ENCODE data around the gene STOM. TPM values are rescaled to one million over a fixed set of nuclear protein-coding genes. Genes with fewer than 3 reads are reported as not detected.

The STOM gene
- total RNA-seq, 4 donors from 2014 or later, result 60.0 to 89.5 (median 76.3) TPM

DNA sequence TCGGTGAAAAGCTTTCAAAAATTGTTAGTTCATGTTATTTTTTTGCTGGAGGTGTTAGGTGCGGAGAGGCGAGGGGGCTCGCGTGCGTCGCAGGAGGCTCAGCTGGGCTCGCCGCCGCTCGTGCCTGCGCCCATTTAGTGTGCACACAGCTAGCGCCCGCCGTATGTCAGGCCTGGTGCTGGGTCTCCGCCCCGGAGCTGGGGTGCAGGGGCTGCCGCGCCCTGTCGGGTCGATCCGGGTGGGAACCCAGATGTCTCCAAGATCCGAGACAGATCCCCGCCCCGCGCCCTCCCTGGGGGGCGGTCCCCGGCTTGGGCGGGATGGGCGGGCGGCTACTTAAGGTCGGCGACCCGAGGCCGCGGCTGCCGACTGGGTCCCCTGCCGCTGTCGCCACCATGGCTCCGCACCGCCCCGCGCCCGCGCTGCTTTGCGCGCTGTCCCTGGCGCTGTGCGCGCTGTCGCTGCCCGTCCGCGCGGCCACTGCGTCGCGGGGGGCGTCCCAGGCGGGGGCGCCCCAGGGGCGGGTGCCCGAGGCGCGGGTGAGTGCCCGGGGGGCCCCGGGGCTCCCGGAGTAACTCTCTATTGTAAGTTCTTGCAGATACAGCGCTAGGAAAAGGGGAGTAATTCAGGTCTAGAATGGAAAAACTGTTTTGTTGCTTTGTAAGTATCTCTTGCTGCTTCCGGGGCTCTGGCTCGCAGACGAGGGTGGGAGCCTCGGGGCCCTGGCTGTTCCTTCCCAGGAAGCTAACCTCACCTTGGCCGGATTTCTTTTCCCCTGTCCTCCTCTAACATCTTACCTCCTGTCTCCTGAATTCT is 70.4 kb downstream of the STOM start:
- H3K4me3 ChIP-seq, result peak overlapping the region; percentile 56 to 58 (median 56)
- ATAC-seq (peak; percentile 4 to 16), DNase-seq (peak; percentile 60 to 75)
- H3K9me3 ChIP-seq, result no peaks in the 10 kb centered on the region
- H3K27me3 ChIP-seq, result no peaks in the 10 kb centered on the region
- intact Hi-C loops (cut with DNase I; ENCODE audit: low total_unique reads), result loop anchor here (2.0 to 5.0 kb wide), 2 partner anchors 15 to 87 kb away; no protein-coding TSS in a partner anchor
- peaks cover 54 to 58% of the 10 kb centered on the region in 2 donors for H3K4me1 ChIP-seq
- TF ChIP-seq, protein P1, sequence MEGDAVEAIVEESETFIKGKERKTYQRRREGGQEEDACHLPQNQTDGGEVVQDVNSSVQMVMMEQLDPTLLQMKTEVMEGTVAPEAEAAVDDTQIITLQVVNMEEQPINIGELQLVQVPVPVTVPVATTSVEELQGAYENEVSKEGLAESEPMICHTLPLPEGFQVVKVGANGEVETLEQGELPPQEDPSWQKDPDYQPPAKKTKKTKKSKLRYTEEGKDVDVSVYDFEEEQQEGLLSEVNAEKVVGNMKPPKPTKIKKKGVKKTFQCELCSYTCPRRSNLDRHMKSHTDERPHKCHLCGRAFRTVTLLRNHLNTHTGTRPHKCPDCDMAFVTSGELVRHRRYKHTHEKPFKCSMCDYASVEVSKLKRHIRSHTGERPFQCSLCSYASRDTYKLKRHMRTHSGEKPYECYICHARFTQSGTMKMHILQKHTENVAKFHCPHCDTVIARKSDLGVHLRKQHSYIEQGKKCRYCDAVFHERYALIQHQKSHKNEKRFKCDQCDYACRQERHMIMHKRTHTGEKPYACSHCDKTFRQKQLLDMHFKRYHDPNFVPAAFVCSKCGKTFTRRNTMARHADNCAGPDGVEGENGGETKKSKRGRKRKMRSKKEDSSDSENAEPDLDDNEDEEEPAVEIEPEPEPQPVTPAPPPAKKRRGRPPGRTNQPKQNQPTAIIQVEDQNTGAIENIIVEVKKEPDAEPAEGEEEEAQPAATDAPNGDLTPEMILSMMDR (IDR thresholded peaks at IDR 0.05 in 4 of 5, conservative IDR thresholded peaks at IDR 0.05 in 1 of 5), result peak in 1 of 5 experiments; percentile 8
- peak; percentile 51 to 82 for TF ChIP-seq POLR2A (IDR thresholded peaks at IDR 0.05)
- H3K27ac ChIP-seq, result peak overlapping the region; percentile 89 to 95 (median 91)
- in situ Hi-C loops (cut with MboI; ENCODE audit: low sequenced_read_pairs in 4 of 4), result loop anchor here in 1 of 4 donors (25.0 kb wide), 1 partner anchor 87 kb away; the partner anchor contains the start of gene RAB14
- H3K36me3 ChIP-seq, result peaks cover 0 to 27% of the 10 kb centered on the region in 2 donors

DNA sequence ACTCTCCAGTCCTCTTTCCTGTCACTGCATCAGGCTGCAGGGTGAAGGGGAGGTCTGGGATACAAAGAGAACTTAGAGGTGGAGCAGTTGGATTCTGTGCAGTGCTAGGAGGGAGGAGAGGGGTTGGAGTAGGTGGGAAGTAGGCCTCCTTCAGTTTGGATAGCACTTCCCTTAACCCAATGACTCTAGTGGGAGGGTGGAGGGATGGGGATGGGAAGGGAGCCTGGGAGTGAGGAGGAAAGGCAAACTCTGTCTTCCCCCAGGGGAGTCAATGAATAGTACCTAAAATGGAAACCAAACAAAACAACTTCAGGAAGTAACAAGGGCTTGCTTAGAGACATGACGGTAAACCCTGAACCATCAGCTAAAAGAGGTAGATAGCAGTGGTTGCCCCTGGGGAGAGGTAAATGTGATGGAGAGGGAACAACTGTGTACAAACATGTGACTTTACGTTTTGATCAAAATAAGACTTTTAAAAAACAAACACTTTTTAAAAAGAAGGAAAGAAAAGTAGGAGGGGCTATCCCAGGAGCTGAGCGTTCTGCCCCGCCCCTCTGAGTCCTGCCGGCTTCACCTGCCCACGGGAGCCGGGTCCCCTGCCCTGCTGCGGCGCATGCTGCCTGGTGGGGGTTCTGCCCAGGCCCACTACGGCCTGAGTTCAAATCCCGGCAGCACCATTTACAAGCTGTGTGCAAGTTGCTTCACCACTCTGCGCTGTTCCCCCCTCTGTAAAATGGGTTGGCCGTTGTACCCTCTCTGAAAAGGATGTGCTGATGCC is 71.2 kb downstream of the STOM start:
- TF ChIP-seq, protein P1 (IDR thresholded peaks at IDR 0.05 in 4 of 5, conservative IDR thresholded peaks at IDR 0.05 in 1 of 5), result no peak
- TF ChIP-seq POLR2A (IDR thresholded peaks at IDR 0.05), result no peak
- no peaks in the 10 kb centered on the region for H3K27me3 ChIP-seq
- no peaks in the 10 kb centered on the region for H3K9me3 ChIP-seq
- H3K4me3 ChIP-seq, result peak overlapping the region; percentile 56 to 58 (median 56)
- peaks cover 0 to 20% of the 10 kb centered on the region in 2 donors for H3K36me3 ChIP-seq
- intact Hi-C loops (cut with DNase I; ENCODE audit: low total_unique reads) (loop anchor here (2.0 to 5.0 kb wide), 2 partner anchors 14 to 87 kb away; no protein-coding TSS in a partner anchor), in situ Hi-C loops (cut with MboI; ENCODE audit: low sequenced_read_pairs in 4 of 4) (no loop called here)
- peak overlapping the region; percentile 89 to 95 (median 91) for H3K27ac ChIP-seq
- peak; percentile 14 to 18 for ATAC-seq
- peaks cover 54 to 60% of the 10 kb centered on the region in 2 donors for H3K4me1 ChIP-seq
- peak in 1 of 2 donors; percentile 68 for DNase-seq

DNA sequence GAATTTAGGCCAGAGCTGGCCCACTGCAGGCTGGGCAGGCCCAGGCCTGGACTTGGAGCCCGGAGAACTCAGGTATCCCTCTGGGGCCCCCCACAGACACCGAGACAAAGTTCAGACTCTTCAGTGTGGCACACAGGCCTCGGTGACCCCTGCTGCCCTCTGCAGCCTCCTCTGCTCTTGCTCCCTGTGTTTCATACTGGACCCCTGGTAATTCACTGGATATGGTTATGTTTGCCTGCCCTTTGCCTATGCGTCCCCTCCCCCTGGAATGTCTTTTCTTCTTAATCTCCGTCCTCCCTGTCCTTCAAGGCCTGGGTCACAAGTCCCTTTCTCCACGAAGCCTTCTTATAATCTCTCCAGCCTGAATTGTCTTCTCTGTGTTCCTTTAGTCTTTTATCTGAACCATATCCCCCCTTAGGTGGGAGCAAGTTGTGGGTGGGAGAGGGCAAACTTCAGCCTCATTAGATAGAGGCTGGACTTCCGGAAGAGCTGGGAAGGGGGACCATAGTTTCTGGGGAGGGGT is 72.0 kb downstream of the STOM start:
- Histone ChIP-seq H3K4me1 (peaks cover 56 to 63% of the 10 kb centered on the region in 2 donors), H3K36me3 (peaks cover 0 to 12% of the 10 kb centered on the region in 2 donors), H3K27me3 (no peaks in the 10 kb centered on the region), H3K9me3 (no peaks in the 10 kb centered on the region), H3K4me3 (no peak overlapping the region), H3K27ac (peak overlapping the region; percentile 89 to 95 (median 91))
- intact Hi-C loops (cut with DNase I; ENCODE audit: low total_unique reads), result loop anchor here (2.0 to 5.0 kb wide), 2 partner anchors 13 to 86 kb away; no protein-coding TSS in a partner anchor
- in situ Hi-C loops (cut with MboI; ENCODE audit: low sequenced_read_pairs in 4 of 4), result no loop called here
- DNase-seq (no peak), ATAC-seq (no peak)
- no peak for TF ChIP-seq POLR2A (IDR thresholded peaks at IDR 0.05)
- TF ChIP-seq, protein P1 (IDR thresholded peaks at IDR 0.05 in 4 of 5, conservative IDR thresholded peaks at IDR 0.05 in 1 of 5), result no peak

DNA sequence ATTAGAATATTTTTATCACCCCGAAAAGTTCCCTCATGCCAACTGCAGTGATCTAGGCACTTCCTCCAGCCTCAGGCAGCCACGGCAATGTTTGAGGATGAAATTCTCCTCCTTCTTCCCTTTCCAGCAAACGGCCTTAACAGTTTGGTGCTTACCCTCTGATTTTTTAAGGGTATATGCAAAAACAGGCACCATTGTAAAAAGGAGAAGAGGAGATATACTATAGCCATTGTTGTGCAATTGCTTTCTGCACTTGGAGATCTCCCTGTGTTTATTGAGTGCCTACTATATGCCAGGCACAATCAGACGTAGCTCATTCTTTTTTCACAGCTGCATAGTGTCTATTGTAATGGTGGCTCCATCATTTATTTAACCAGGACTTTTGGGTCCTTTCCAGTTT is 72.7 kb downstream of the STOM start:
- H3K9me3 ChIP-seq, result no peaks in the 10 kb centered on the region
- DNase-seq, result no peak
- H3K4me3 ChIP-seq, result no peak overlapping the region
- H3K27ac ChIP-seq, result peak overlapping the region; percentile 89 to 95 (median 91)
- H3K4me1 ChIP-seq, result peaks cover 63% of the 10 kb centered on the region in 2 donors
- intact Hi-C loops (cut with DNase I; ENCODE audit: low total_unique reads) (loop anchor here (5.0 kb wide), 1 partner anchor 85 kb away; no protein-coding TSS in a partner anchor), in situ Hi-C loops (cut with MboI; ENCODE audit: low sequenced_read_pairs in 4 of 4) (no loop called here)
- H3K36me3 ChIP-seq, result peaks cover 0 to 5% of the 10 kb centered on the region in 2 donors
- ATAC-seq, result no peak
- no peaks in the 10 kb centered on the region for H3K27me3 ChIP-seq
- no peak for TF ChIP-seq POLR2A (IDR thresholded peaks at IDR 0.05)
- TF ChIP-seq, protein P1 (IDR thresholded peaks at IDR 0.05 in 4 of 5, conservative IDR thresholded peaks at IDR 0.05 in 1 of 5), result no peak
